Measurements from ENCODE around the gene DRD2.

GRCh38 chr11:113396690-113397089, 78.5 kb downstream of the DRD2 start:
- no peak for TF ChIP-seq CTCF (IDR thresholded peaks at IDR 0.05; ENCODE audit: poor library complexity)
- no peak for TF ChIP-seq EZH2 (IDR thresholded peaks at IDR 0.05; ENCODE audit: borderline replicate concordance)
- no peak for TF ChIP-seq EZH2phosphoT487 (IDR thresholded peaks at IDR 0.05; ENCODE audit: low read depth, severe bottlenecking, unreplicated experiment)
